Dedifferentiated amniotic fluid mesenchymal stem cell (primary cell): Measurements from ENCODE around the gene EVI2B.
"Not testable (repeated sequence)": the region's sequence is repeated elsewhere in the genome, so short reads cannot be mapped to it uniquely, and the experiment has no call there.

Experiments used
- DNase-seq: peaks from one replicate; pipeline ENCODE4 v3.0.0-alpha.2; 2016; ENCODE audit errors: extremely low spot score

Gene EVI2B

GRCh38 chr17:31310886-31311285, 3.0 kb downstream of the EVI2B start:
- DNase-seq, result no peak

- DNase-seq, result no peak
These were observed 3.6 kb downstream of the EVI2B start for GRCh38 chr17:31310260-31310659.

- DNase-seq, result no peak
These were observed 4.3 kb downstream of the EVI2B start for GRCh38 chr17:31309556-31309955.

GRCh38 chr17:31308372-31309334, 5.2 kb downstream of the EVI2B start:
- DNase-seq, result no peak

GRCh38 chr17:31307640-31308039, 6.2 kb downstream of the EVI2B start:
- no peak for DNase-seq

- no peak for DNase-seq
These were observed 14.2 kb downstream of the EVI2B start for GRCh38 chr17:31299624-31300023.

GRCh38 chr17:31297090-31297489, 16.8 kb downstream of the EVI2B start, which contains the start of gene OMG:
Gene OMG (minus strand): TSS chr17:31297239. CDS start chr17:31296331, 908 bp downstream.
- DNase-seq, result no peak

- no peak for DNase-seq
These were observed 17.7 kb downstream of the EVI2B start for GRCh38 chr17:31296142-31296541.

- no peak for DNase-seq
These were observed 18.4 kb downstream of the EVI2B start for GRCh38 chr17:31295489-31295871.

- no peak for DNase-seq
These were observed 18.9 kb downstream of the EVI2B start for GRCh38 chr17:31294820-31295488.

GRCh38 chr17:31294231-31294630, 19.6 kb downstream of the EVI2B start:
- DNase-seq, result no peak

- no peak for DNase-seq
These were observed 20.3 kb downstream of the EVI2B start for GRCh38 chr17:31293581-31293980.

GRCh38 chr17:31291820-31292219, 22.0 kb downstream of the EVI2B start:
- no peak for DNase-seq

GRCh38 chr17:31289790-31290189, 24.1 kb downstream of the EVI2B start:
- no peak for DNase-seq

- not testable (repeated sequence) for DNase-seq
These were observed 25.9 kb downstream of the EVI2B start for GRCh38 chr17:31287932-31288331.

- DNase-seq, result no peak
These were observed 27.3 kb downstream of the EVI2B start for GRCh38 chr17:31286587-31286986.

GRCh38 chr17:31283841-31284240, 30.0 kb downstream of the EVI2B start:
- no peak for DNase-seq

GRCh38 chr17:31281061-31281460, 32.8 kb downstream of the EVI2B start:
- no peak for DNase-seq

GRCh38 chr17:31279401-31279800, 34.5 kb downstream of the EVI2B start:
- no peak for DNase-seq

GRCh38 chr17:31275116-31275515, 38.7 kb downstream of the EVI2B start:
- DNase-seq, result no peak

GRCh38 chr17:31274252-31274651, 39.6 kb downstream of the EVI2B start:
- peak; percentile 43 for DNase-seq

- no peak for DNase-seq
These were observed 40.3 kb downstream of the EVI2B start for GRCh38 chr17:31273516-31273915.

- no peak for DNase-seq
These were observed 41.1 kb downstream of the EVI2B start for GRCh38 chr17:31272803-31273202.
